Activated CD4-positive, alpha-beta T cell treated with anti-CD3 and anti-CD28 coated beads, Interleukin-2, amount 10 ng/mL, durations not matched to agents 24 days and 14 days (primary cell): ENCODE measurements around the gene RASA1. TPM values are rescaled to one million over a fixed set of nuclear protein-coding genes. Genes with fewer than 3 reads are reported as not detected.

Source experiments
- DNase-seq: peaks from one replicate; pipeline ENCODE4 v3.0.0; 2022
- H3K27ac Mint-ChIP-seq: one replicate; pipeline ENCODE4 v1.8.0; 2022; ENCODE audit warnings: mild to moderate bottlenecking, mixed read lengths
- H3K27me3 Mint-ChIP-seq: one replicate; pipeline ENCODE4 v1.8.0; 2022; ENCODE audit warnings: mixed read lengths
- H3K36me3 Mint-ChIP-seq: one replicate; pipeline ENCODE4 v1.8.0; 2022; ENCODE audit warnings: low read depth, mild to moderate bottlenecking, mixed read lengths
- H3K4me1 Mint-ChIP-seq: one replicate; pipeline ENCODE4 v1.8.0; 2021; ENCODE audit warnings: mixed read lengths
- H3K4me3 Mint-ChIP-seq: one replicate; pipeline ENCODE4 v1.8.0; 2022; ENCODE audit warnings: mild to moderate bottlenecking, moderate library complexity, mixed read lengths
- H3K9me3 Mint-ChIP-seq: one replicate; pipeline ENCODE4 v1.8.0; 2021; ENCODE audit warnings: mixed read lengths
- intact Hi-C: fragments of 100-400 bp; cut with micrococcal nuclease; formaldehyde crosslinking; loops from one replicate; pipeline ENCODE4 v1.15.1; 2023
- total RNA-seq: library from RNA; stranded (reverse); gene quantifications from 2 replicates; pipeline ENCODE4 v1.2.3, GENCODE V29; 2022

Gene RASA1
- total RNA-seq, 1 donor from 2014 or later = 21.2 TPM

DNA sequence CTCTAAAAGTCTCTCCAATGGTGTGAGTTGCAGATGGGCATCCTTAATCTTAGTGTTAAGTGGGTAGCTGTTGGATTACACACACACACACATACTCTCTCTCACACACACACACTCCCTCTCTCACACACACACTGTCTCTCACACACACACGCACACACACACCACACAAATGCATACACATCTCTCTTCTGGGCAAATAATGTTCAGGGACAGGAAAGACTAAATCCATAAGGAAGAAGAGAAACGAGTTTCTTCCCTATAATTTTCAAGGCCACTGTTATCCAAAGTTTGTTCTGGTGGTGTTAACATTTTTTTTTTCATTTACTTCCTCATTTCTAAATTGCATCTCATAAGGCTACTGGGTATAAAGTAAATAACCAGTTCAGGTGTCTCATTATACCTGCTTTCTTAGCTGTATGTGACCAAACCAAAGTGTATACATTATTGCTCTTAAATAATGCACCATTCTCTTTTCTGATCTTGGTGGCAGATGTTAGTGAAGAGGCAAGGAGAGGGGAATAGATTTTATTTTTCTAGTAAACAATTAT lies 167.5 kb downstream of the RASA1 start:
- no peak for DNase-seq
- H3K9me3 Mint-ChIP-seq = no peaks in the 10 kb centered on the region
- peaks cover 7% of the 10 kb centered on the region for H3K27me3 Mint-ChIP-seq

DNA sequence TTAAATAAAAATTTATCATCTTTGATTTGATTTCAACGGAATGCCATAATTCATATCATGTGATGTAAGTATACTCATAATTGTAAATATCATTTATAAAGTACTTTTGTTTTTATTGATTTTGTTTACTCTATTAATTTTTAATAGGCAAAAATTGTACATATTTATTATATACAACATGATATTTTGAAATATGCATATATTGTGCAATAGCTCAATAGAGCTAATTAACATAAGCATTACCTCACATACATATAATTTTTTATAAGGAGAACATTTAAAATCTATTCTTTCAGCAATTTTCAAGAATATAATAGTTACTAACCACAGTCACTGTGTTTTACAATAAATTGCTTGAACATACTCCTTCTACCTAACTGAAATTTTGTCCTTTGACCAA lies 170.0 kb downstream of the RASA1 start:
- H3K27ac Mint-ChIP-seq = no peak overlapping the region
- intact Hi-C loops = no loop called here
- no peaks in the 10 kb centered on the region for H3K36me3 Mint-ChIP-seq
- no peaks in the 10 kb centered on the region for H3K4me1 Mint-ChIP-seq
- H3K4me3 Mint-ChIP-seq = no peak overlapping the region
- DNase-seq = no peak
- no peaks in the 10 kb centered on the region for H3K9me3 Mint-ChIP-seq
- H3K27me3 Mint-ChIP-seq = peaks cover 7% of the 10 kb centered on the region

More for the DNA sequence above, 167.5 kb downstream of the RASA1 start:
- Mint-ChIP-seq H3K36me3 (no peaks in the 10 kb centered on the region), H3K27ac (no peak overlapping the region), H3K4me1 (no peaks in the 10 kb centered on the region), H3K4me3 (no peak overlapping the region)
- intact Hi-C loops = no loop called here

DNA sequence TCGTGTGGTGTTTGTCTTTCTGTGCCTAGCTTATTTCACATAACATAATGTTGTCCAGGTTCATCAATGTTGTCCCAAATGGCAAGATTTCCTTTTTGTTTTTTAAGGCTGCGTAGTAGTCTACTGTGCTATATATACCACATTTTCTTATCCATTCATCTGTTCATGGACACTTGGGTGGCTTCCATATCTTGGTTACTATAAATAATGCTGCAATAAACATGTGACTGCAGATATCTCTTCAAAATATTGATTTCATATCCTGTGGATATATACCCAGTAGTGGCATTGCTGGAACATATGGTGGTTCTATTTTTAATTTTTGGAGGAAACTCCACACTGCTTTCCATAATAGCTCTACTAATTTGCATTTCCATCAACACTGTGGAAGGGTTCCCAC lies 170.5 kb downstream of the RASA1 start:
- H3K9me3 Mint-ChIP-seq = no peaks in the 10 kb centered on the region
- no peak overlapping the region for H3K4me3 Mint-ChIP-seq
- no peak overlapping the region for H3K27ac Mint-ChIP-seq
- intact Hi-C loops = no loop called here
- H3K27me3 Mint-ChIP-seq = peaks cover 7% of the 10 kb centered on the region
- H3K36me3 Mint-ChIP-seq = no peaks in the 10 kb centered on the region
- H3K4me1 Mint-ChIP-seq = no peaks in the 10 kb centered on the region
- no peak for DNase-seq

Other genes with a start within 250 kb of the RASA1 start
- gene CCNH, start 145.0 kb downstream of the RASA1 start, total RNA-seq = 67.2 and 75.6 TPM in 2 replicates